ENCODE measurements around the gene ALDH3B2.

DNA sequence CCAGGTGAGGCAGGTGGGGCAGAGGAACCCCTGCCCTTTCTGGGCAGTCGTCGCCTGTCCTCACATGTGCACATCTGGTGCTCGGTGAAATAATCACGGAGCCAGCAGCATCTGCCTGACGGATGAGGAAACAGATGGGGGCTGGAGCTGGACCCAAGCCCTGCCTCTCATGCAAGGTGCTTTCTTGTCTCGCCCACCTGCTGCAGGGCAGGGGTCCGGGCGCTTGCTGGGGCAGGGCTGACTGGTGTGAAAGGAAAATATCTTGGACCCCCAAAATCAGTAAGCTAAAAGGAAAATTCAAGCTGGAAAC, 3.3 kb downstream of the ALDH3B2 start:
- TF ChIP-seq POLR2A (IDR thresholded peaks at IDR 0.05): no peak
- TF ChIP-seq, protein P1, sequence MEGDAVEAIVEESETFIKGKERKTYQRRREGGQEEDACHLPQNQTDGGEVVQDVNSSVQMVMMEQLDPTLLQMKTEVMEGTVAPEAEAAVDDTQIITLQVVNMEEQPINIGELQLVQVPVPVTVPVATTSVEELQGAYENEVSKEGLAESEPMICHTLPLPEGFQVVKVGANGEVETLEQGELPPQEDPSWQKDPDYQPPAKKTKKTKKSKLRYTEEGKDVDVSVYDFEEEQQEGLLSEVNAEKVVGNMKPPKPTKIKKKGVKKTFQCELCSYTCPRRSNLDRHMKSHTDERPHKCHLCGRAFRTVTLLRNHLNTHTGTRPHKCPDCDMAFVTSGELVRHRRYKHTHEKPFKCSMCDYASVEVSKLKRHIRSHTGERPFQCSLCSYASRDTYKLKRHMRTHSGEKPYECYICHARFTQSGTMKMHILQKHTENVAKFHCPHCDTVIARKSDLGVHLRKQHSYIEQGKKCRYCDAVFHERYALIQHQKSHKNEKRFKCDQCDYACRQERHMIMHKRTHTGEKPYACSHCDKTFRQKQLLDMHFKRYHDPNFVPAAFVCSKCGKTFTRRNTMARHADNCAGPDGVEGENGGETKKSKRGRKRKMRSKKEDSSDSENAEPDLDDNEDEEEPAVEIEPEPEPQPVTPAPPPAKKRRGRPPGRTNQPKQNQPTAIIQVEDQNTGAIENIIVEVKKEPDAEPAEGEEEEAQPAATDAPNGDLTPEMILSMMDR (IDR thresholded peaks at IDR 0.05): no peak
